Mesenchymal stem cell (in vitro differentiated cells and primary cell): ENCODE data around the gene HMX3.

Source experiments
- DNase-seq: peaks from one replicate; pipeline ENCODE4 v3.0.0-alpha.2; 2013
- H2AFZ ChIP-seq: one replicate; pipeline ENCODE4 v1.6.1; 2013; ENCODE audit warnings: low read depth, mild to moderate bottlenecking, control low read depth, inconsistent platforms, low read length, moderate library complexity
- H2AK5ac ChIP-seq: 2 replicates; pipeline ENCODE4 v1.6.1; 2013; ENCODE audit warnings: low read length, moderate library complexity, mild to moderate bottlenecking, inconsistent platforms; ENCODE audit not compliant: severe bottlenecking
- H2BK120ac ChIP-seq: one replicate; pipeline ENCODE4 v1.6.1; 2013; ENCODE audit warnings: low read depth, mild to moderate bottlenecking, inconsistent platforms, low read length, moderate library complexity
- H2BK12ac ChIP-seq, 2 experiments: one replicate each; pipeline ENCODE4 v1.6.1; 2013; ENCODE audit warnings: inconsistent platforms in 2 of 2, low read length in 2 of 2, mild to moderate bottlenecking in 2 of 2, moderate library complexity in 2 of 2, control low read depth in 1 of 2
- H2BK15ac ChIP-seq: one replicate; pipeline ENCODE4 v1.6.1; 2013; ENCODE audit warnings: mild to moderate bottlenecking, low read depth, inconsistent platforms; ENCODE audit not compliant: poor library complexity, severe bottlenecking
- H2BK5ac ChIP-seq: 2 replicates; pipeline ENCODE4 v1.6.1; 2013; ENCODE audit warnings: low read depth, mild to moderate bottlenecking, low read length, control low read depth, inconsistent platforms; ENCODE audit not compliant: poor library complexity, severe bottlenecking
- H3K14ac ChIP-seq, 2 experiments: one replicate each; pipeline ENCODE4 v1.6.1; 2013; ENCODE audit warnings: inconsistent platforms in 2 of 2, low read length in 2 of 2, control low read depth in 1 of 2, mild to moderate bottlenecking in 1 of 2, moderate library complexity in 1 of 2
- H3K18ac ChIP-seq, 2 experiments: one replicate each; pipeline ENCODE4 v1.6.1; 2013; ENCODE audit warnings: inconsistent platforms in 2 of 2, low read length in 2 of 2, control low read depth in 1 of 2, low read depth in 1 of 2, mild to moderate bottlenecking in 1 of 2
- H3K23ac ChIP-seq, 2 experiments: one replicate each; pipeline ENCODE4 v1.6.1; 2013; ENCODE audit warnings: inconsistent platforms in 2 of 2, low read length in 2 of 2, mild to moderate bottlenecking in 2 of 2, moderate library complexity in 2 of 2, control low read depth in 1 of 2
- H3K27ac ChIP-seq: 2 replicates; pipeline ENCODE4 v1.5.1; 2013; ENCODE audit warnings: mild to moderate bottlenecking, moderate library complexity, low read length, control low read depth, inconsistent platforms; ENCODE audit not compliant: poor library complexity, severe bottlenecking
- H3K27me3 ChIP-seq, 2 experiments: 2 replicates each; pipeline versions ENCODE4 v1.6.1 to v1.7.0; 2013; ENCODE audit warnings: low read length in 2 of 2, mild to moderate bottlenecking in 2 of 2, moderate library complexity in 2 of 2, control low read depth in 1 of 2, inconsistent platforms in 1 of 2; ENCODE audit not compliant: control insufficient read depth in 1 of 2, insufficient read depth in 1 of 2
- H3K36me3 ChIP-seq, 2 experiments: 2 replicates each; pipeline versions ENCODE4 v1.6.1 to v1.7.0; 2013; ENCODE audit warnings: low read length in 2 of 2, control low read depth in 1 of 2, inconsistent platforms in 1 of 2, low read depth in 1 of 2, mild to moderate bottlenecking in 1 of 2; ENCODE audit not compliant: insufficient read depth in 2 of 2, control insufficient read depth in 1 of 2
- H3K4ac ChIP-seq, 2 experiments: one replicate each; pipeline ENCODE4 v1.6.1; 2013; ENCODE audit warnings: inconsistent platforms in 2 of 2, low read length in 2 of 2, mild to moderate bottlenecking in 2 of 2, moderate library complexity in 2 of 2, control low read depth in 1 of 2, low read depth in 1 of 2
- H3K4me1 ChIP-seq: 2 replicates; pipeline ENCODE4 v1.6.1; 2013; ENCODE audit warnings: low read depth, low read length, control low read depth; ENCODE audit not compliant: control insufficient read depth, insufficient read depth
- H3K4me2 ChIP-seq: 2 replicates; pipeline ENCODE4 v1.6.1; 2013; ENCODE audit warnings: low read length, mild to moderate bottlenecking, inconsistent platforms; ENCODE audit not compliant: poor library complexity, severe bottlenecking
- H3K4me3 ChIP-seq, 2 experiments: 2 replicates each; pipeline versions ENCODE4 v1.5.1 to v1.7.0; 2013; ENCODE audit warnings: low read length in 2 of 2, mild to moderate bottlenecking in 2 of 2, control low read depth in 1 of 2, low read depth in 1 of 2; ENCODE audit not compliant: insufficient read depth in 1 of 2
- H3K79me1 ChIP-seq: replicated peaks from 2 replicates; pipeline ENCODE4 v1.6.1; 2013; ENCODE audit warnings: mild to moderate bottlenecking, control low read depth, low read length, inconsistent platforms; ENCODE audit not compliant: poor library complexity, severe bottlenecking
- H3K9ac ChIP-seq: 2 replicates; pipeline ENCODE4 v1.7.0; 2013; ENCODE audit warnings: mild to moderate bottlenecking, low read length, moderate library complexity
- H3K9me3 ChIP-seq: 2 replicates; pipeline ENCODE4 v1.7.0; 2013; ENCODE audit warnings: mild to moderate bottlenecking, low read length; ENCODE audit not compliant: control insufficient read depth
- H4K8ac ChIP-seq: one replicate; pipeline ENCODE4 v1.6.1; 2013; ENCODE audit warnings: inconsistent platforms, mild to moderate bottlenecking, low read length, moderate library complexity
- H4K91ac ChIP-seq: one replicate; pipeline ENCODE4 v1.6.1; 2013; ENCODE audit warnings: mild to moderate bottlenecking, low read length, inconsistent platforms
- WGBS: methylation state at CpG from one replicate; pipeline ENCODE4 v1.1.7; 2013; ENCODE audit warnings: mixed read lengths; 5-methylcytosine and 5-hydroxymethylcytosine counted together

The HMX3 gene

GRCh38 chr10:123092635-123093414 lies 42.9 kb upstream of the HMX3 start:
- no peak for DNase-seq
- Histone ChIP-seq H3K9me3 (no peaks in the 10 kb centered on the region), H3K4ac (no peak overlapping the region), H2AFZ (no peak overlapping the region), H3K18ac (no peak overlapping the region), H2AK5ac (no peak overlapping the region), H3K36me3 (no peaks in the 10 kb centered on the region), H3K27me3 (peaks cover 0 to 3% of the 10 kb centered on the region in 2 experiments), H3K4me1 (no peaks in the 10 kb centered on the region), H3K79me1 (no peaks in the 10 kb centered on the region), H3K4me3 (no peak overlapping the region), H3K9ac (no peak overlapping the region), H4K91ac (no peak overlapping the region), H2BK5ac (no peak overlapping the region), H2BK120ac (no peak overlapping the region), H3K14ac (no peak overlapping the region), H2BK12ac (no peak overlapping the region), H3K4me2 (no peak overlapping the region), H3K27ac (no peak overlapping the region), H2BK15ac (no peak overlapping the region), H3K23ac (no peak overlapping the region), H4K8ac (no peak overlapping the region)
- 86% methylated on average over 7 of the region's 14 CpGs for WGBS

GRCh38 chr10:123093489-123093888 lies 42.3 kb upstream of the HMX3 start:
- Histone ChIP-seq H3K4me2 (no peak overlapping the region), H2BK15ac (no peak overlapping the region), H2BK12ac (no peak overlapping the region), H2BK120ac (no peak overlapping the region), H3K4ac (no peak overlapping the region), H3K4me1 (no peaks in the 10 kb centered on the region), H2AK5ac (no peak overlapping the region), H4K91ac (no peak overlapping the region), H2AFZ (no peak overlapping the region), H3K36me3 (no peaks in the 10 kb centered on the region), H3K4me3 (no peak overlapping the region), H3K79me1 (no peaks in the 10 kb centered on the region), H4K8ac (no peak overlapping the region), H3K27ac (no peak overlapping the region), H3K14ac (no peak overlapping the region), H3K9me3 (no peaks in the 10 kb centered on the region), H3K27me3 (peaks cover 0 to 3% of the 10 kb centered on the region in 2 experiments), H3K18ac (no peak overlapping the region), H3K9ac (no peak overlapping the region), H3K23ac (no peak overlapping the region), H2BK5ac (no peak overlapping the region)
- WGBS, result 82% methylated on average over 4 of the region's 4 CpGs
- DNase-seq, result no peak

- H3K14ac ChIP-seq, result no peak overlapping the region
- no peak overlapping the region for H3K27ac ChIP-seq
- H3K4me2 ChIP-seq, result no peak overlapping the region
- H2BK120ac ChIP-seq, result no peak overlapping the region
- H3K4ac ChIP-seq, result no peak overlapping the region
- no peaks in the 10 kb centered on the region for H3K4me1 ChIP-seq
- no peak overlapping the region for H2AFZ ChIP-seq
- no peak overlapping the region for H2AK5ac ChIP-seq
- no peak overlapping the region for H2BK12ac ChIP-seq
- H3K4me3 ChIP-seq, result no peak overlapping the region
- 69% methylated on average over 3 of the region's 5 CpGs for WGBS
- DNase-seq, result no peak
- no peaks in the 10 kb centered on the region for H3K9me3 ChIP-seq
- H2BK5ac ChIP-seq, result no peak overlapping the region
- H3K9ac ChIP-seq, result no peak overlapping the region
- H3K36me3 ChIP-seq, result no peaks in the 10 kb centered on the region
- no peak overlapping the region for H3K18ac ChIP-seq
- H3K27me3 ChIP-seq, result peaks cover 0 to 3% of the 10 kb centered on the region in 2 experiments
- H4K8ac ChIP-seq, result no peak overlapping the region
- H3K23ac ChIP-seq, result no peak overlapping the region
- no peak overlapping the region for H2BK15ac ChIP-seq
- no peaks in the 10 kb centered on the region for H3K79me1 ChIP-seq
- no peak overlapping the region for H4K91ac ChIP-seq
Observed at GRCh38 chr10:123096452-123096851, 39.3 kb upstream of the HMX3 start.

GRCh38 chr10:123097039-123097438 lies 38.7 kb upstream of the HMX3 start:
- DNase-seq, result no peak
- no peak overlapping the region for H2BK5ac ChIP-seq
- no peak overlapping the region for H2BK15ac ChIP-seq
- H2BK120ac ChIP-seq, result no peak overlapping the region
- no peaks in the 10 kb centered on the region for H3K4me1 ChIP-seq
- H3K9me3 ChIP-seq, result no peaks in the 10 kb centered on the region
- no peaks in the 10 kb centered on the region for H3K36me3 ChIP-seq
- no peak overlapping the region for H2AFZ ChIP-seq
- H2BK12ac ChIP-seq, result no peak overlapping the region
- no peak overlapping the region for H3K4me3 ChIP-seq
- no peak overlapping the region for H4K91ac ChIP-seq
- H3K18ac ChIP-seq, result no peak overlapping the region
- no peak overlapping the region for H3K27ac ChIP-seq
- no peaks in the 10 kb centered on the region for H3K79me1 ChIP-seq
- 79% methylated on average over 7 of the region's 7 CpGs for WGBS
- H2AK5ac ChIP-seq, result no peak overlapping the region
- no peak overlapping the region for H3K4ac ChIP-seq
- H3K23ac ChIP-seq, result no peak overlapping the region
- no peak overlapping the region for H4K8ac ChIP-seq
- no peak overlapping the region for H3K9ac ChIP-seq
- H3K27me3 ChIP-seq, result peaks cover 0 to 3% of the 10 kb centered on the region in 2 experiments
- no peak overlapping the region for H3K4me2 ChIP-seq
- no peak overlapping the region for H3K14ac ChIP-seq
